HG03064 (cell line): ENCODE measurements around the gene PNPLA2.

Source experiments
- ATAC-seq: cut with Tn5 transposase; IDR thresholded peaks from one replicate; pipeline ENCODE4 v1.9.1; 2021; ENCODE audit warnings: low read depth; ENCODE audit not compliant: unreplicated experiment

The PNPLA2 gene

DNA sequence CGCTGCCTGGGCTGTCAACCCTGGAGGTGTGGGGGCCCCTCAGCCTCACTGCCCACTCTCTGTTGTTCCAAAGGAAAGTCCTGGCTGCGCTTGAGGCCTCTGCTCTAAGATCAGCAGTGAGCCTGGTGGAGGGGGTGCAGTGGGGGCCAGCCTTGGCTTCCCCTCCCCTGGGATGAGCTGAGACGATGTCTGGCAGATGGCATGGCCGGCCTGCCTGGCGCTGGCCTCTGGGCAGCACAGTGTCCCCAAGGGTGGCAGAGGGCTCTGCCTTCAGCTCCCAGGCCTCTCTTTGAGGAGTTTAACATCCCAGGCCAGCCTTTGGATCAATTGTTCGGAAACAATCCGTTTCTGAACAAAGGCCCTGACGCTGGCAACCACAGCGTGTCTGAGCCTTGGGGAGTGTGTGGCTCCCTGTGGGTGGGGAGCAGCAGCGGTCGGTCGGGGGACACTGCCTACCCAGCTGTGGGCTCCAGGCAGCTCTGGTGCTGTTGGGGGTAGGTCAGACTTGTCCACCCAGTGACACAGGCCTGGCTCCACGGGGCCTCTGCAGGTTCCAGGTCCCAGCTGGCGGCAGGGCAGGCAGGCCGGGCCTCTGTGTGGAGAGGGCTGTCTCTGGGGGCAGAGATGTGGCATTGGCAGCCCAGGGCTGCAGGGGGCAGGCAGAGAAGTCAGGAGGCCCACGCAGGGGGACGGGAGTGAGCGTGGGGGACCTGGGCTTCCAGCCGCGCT is 36.1 kb downstream of the PNPLA2 start:
- no peak for ATAC-seq

DNA sequence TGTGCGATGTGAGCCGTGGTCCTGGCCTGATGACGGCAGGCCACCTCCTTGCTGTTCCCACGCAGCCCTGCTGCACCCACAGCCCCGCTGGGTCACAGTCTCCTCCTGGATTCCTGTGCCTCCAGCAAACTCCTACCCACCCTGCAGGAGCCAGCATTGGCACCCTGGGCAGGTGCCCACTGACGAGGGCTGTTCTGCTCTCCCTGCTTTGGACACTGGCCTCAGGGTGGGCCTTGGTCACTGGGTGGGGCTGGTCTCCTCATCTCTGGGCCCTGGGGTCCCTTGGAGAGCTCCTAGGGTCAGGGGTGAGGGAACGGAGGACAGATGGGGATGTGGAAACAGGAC is 36.6 kb downstream of the PNPLA2 start:
- no peak for ATAC-seq

DNA sequence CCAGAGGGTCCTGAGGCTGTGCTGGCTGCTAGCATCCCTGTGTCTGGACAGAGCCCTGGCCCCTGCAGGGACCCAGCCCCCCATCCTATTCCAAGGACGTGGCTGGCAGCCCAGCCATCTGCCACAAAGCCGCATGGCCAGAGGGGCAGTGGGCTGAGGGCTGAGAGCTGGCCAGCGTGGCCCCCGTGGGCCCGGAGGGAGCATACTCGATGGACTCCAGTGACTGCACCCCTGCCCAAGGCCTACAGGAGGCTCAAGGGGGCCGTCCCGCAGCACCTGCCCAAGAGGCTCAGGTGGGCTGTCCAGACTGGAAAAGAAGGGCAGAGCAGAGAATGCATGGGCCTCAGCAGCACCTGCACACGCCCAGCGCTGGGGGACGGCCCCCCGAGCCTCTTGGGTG is 37.1 kb downstream of the PNPLA2 start:
- no peak for ATAC-seq

DNA sequence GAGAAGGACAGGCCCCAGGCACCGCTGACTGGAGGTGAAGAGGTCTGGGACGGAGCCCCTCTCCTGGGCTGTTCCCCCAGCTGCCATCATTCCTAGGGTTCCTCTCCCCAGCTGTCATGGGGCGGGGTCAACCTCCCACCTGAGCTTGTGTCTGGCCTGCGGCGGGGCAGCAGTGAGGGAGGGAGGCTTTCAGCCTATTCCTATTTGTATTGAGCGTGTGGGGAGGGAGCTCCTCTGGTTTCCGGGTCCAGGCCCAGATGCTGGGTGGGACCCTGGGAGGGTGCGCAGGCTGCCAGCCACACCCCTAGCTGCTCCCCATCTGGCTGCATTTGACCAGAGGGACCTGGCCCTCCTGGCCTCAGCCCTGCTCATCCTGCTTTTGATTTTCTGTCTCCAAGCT is 37.7 kb downstream of the PNPLA2 start:
- ATAC-seq, result no peak

DNA sequence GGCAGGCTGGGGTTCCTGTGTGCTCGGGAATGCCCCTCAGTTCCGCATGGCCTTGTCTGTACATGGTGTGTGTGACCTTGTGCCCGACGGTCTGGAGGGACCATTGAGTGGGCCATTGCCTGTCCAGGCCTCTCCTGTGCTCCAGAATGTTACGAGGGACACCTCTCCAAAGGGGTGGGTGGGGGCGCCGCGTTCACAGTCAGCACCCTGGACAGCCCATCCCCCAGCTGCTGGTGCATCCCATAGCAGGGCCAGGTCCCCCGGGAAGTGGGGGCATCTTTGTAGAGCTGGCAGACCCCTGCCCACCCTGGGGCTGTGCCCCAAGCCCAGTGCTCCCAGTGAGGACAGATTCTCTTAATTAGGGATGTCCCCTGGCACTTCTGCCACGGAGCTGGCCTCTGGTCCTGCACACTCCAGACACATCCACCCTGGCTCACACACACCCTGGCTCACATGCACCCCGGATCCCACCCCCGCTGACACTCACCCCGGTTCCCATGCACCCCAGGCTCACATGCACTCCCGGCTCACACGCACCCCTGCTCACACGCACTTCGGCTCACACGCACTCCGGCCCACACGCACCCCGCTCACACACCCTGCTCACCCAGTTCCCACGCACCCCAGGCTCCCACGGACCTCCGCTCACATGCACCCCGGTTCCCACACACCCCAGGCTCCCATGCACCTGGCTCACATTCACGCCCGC is 39.5 kb downstream of the PNPLA2 start:
- no peak for ATAC-seq

DNA sequence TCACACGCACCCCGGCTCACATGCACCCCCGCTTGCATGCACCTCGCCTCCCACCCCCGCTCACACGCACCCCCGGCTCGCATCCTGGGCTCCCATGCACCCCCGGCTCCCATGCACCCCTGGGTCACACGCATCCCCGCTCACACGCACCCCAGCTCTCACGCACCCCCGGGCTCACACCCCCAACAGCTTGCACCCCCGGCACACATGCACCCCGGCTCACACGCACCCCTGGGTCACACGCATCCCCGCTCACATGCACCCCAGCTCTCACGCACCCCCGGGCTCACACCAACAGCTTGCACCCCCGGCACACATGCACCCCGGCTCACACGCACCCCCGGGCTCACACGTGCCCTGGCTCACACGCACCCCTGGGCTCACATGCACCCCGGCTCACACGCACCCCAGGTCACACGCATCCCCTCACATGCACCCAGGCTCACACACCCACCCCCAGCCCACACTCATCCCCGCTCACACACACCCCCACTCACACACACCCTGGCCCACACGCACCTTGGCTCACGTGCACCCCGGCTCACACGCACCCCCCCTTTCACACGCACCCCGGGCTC is 40.1 kb downstream of the PNPLA2 start:
- no peak for ATAC-seq

DNA sequence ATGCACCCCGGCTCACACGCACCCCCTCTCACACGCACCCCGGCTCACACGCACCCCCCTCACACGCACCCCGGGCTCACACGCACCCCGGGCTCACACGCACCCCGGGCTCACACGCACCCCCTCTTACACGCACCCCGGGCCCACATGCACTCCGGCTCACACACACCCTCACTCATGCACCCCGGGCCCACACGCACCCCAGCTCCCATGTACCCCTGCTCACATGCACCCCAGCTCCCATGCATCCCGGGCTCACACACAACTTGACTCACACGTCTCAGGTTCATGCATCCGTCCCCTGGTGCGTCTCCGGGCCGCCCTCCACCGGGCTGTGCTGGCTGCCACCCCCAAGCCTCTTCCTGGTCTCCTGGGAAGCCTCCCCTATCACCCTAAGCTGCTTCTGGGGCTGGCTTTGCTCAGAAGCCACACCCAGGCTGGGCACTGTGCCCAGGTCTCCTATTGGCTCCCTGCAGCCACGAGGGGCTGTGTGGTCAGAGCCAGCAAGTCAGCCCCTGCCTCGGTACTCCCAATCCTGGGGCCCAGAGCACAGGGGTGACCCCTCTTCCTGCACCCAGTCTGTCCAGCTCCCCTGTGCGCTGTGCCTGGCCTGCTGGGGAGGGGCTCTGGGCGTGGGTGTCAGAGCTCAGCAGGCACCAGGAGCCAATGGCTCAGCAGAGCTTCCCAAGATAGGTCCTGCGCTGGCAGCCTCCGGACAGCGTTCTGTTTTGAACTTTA is 40.8 kb downstream of the PNPLA2 start:
- no peak for ATAC-seq

DNA sequence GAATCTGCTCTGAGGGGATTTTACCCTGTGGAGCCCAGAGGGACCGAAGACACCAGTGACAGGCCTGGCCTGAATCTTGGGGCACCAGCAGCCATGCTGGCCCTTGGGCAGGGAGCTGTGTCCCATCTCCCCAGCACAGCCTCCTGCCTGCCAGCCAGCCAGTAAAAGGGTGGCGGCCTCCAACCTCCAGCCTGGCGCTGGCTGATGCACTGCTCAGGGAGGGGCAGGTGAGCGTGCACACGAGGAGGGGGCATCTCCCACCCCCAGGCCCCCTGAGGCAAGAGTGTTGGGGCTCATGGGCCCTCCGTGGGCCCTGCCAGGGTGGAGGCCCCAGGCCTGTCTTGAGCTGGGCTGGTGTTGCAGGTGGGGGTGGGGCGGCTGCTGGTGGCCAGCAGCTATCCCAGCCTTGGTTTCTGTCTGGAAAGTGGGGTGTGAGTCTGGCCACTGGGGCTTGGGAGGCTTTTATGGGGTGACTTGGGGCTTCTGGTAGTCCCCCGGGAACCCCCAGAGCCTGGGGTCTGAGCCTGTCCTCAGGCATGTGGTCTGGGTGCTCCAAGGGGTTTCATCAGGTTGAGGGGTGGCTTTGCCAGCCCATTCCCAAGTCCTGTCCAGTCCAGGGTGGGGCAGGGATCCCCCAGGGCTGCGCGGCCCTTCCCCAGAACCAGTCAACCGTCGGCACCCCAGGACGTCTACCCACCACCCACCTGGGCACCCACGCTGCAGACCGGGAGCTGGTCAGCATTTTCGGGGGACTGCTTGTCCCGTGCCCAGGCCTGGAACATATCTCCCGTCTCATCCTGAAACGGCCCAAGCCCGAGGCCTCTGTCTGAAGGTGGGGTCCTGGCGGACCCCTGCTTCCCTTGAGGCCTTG is 41.8 kb downstream of the PNPLA2 start:
- no peak for ATAC-seq

DNA sequence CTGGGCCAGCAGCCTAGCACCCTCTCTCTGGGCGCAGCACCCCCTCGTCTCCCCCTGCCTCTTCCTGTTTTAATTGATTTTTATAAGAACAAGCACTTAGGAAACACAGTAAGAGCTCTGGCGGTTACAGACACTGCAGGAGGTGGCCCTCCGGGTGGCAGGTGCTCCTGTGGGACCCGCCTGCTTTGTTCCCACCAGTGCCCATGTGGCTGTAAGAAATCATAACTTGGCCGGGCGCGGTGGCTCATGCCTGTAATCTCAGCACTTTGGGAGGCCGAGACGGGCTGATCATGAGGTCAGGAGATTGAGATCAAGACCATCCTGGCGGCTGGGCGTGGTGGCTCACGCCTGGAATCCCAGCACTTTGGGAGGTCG is 42.4 kb downstream of the PNPLA2 start:
- no peak for ATAC-seq

DNA sequence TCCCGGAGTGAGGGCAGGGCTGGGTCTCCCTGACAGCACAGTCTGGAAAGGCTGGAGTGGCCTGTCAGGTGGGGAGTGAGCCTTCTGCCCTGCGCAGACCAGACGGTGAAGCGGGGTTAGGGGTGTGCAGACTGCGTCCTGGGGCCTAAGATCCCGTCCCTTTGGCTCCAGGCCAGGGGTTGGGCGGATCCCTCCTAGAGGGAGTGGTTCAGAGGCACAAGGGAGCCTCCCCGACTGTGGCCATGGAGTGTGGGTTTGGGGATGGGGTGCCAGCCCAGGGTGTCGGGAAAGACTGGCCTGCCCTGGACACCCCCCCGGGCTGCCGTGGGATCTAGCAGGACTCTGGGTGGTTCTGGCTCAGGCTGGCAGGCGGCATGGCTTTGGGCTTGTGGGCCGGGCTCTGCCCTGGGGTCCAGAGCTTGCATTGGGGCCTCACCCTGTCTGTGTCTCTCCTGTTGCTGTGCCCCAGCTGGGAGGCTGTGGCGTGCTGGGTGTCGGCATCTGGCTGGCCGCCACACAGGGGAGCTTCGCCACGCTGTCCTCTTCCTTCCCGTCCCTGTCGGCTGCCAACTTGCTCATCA is 43.5 kb downstream of the PNPLA2 start:
- no peak for ATAC-seq

DNA sequence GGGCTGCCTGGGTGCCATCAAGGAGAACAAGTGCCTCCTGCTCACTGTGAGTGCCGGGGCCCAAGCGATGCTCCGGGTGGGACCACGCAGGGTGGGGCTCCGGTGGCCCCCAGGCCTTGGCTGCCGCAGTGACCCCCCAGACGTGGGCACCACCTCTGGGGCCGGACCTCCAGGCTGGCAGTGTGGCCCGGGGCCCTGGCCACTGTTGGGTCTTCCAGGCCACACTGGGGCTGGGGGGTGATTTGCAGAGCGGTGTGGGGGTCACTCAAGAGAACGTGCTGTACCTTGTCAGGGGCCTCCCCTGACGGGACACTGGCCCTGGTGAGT is 43.9 kb downstream of the PNPLA2 start:
- no peak for ATAC-seq

DNA sequence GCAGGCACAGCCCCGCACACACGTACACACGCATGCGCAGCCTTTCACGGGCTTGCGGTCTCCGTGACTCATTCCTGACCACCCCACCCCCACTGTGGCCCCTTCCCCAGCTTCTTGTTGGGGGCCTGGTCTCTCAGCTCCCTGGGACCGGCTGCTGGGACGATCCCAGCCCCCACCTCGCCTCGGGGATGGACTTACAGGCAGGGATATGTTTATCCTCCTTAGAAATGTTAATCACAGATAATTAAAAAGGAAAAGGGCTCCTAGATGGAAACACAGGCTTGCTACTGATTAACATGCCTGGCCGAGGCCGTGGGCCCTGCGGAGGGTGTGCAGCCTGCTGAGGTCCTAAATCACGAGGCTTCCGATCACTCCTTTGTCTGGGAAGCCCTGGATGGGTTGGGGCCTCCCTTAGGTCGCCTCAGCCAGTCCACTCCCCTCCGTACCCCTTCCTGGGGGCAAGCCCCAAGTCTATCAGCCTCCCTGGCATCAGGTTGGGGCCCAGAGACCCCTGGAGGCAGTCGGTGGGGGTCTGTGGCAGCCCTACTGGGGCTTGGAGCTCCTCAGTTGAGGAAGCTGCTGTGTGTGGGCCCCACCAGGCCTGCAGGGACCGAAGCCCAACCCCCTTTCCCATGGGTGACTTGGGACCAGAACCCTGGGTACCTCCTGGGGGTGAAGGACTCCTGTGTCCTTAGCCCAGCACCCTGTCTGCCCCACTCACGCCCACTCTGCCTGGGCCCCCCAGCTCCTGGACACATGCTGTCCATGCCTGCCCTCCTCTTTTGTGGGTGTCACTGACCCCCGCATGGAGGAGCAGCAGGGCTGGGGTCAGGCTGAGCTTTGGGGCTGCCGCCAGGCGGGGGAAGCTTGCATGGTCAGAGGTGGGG is 44.6 kb downstream of the PNPLA2 start:
- no peak for ATAC-seq

DNA sequence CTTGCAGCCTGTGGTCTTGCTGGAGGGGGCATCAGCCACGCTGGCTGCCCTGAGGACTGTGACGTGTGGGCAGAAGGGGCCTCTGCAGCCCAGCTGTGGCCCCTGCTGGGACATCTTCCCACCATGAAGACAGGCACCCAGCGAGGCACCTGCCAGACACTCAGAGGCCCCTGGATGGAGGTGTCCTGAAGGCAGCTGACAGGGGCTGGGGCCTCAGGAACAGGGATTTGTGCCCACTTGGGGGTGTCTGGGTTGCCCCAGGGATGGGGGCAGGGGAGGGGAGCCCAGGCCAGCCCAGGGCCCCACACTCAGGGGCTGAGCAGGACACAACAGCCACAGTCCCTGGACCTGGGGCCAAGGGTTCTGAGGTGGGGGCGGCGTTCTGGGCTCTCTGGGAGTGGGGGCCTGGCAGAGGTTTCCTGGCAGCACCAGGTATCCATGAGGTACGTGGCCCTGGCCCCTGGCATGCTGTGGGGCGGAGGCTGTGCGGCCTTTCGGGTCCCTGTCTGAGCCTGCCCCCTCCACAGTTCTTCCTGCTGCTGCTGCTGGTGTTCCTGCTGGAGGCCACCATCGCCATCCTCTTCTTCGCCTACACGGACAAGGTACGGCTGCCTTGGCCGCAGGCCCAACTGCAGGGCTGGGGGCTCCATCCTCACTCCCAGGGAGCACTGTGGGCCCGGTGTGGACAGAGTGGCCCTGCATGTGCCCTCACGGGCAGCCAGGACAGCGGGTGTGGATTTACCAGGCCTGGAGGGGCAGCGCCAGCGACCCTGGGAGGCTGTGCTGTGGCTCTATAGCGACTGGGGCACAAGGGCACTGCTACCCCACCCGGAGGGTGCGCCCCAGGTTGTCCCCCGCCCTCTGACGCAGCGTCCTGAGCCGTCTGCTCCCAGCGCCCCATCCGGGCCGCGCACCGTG is 45.5 kb downstream of the PNPLA2 start:
- no peak for ATAC-seq

DNA sequence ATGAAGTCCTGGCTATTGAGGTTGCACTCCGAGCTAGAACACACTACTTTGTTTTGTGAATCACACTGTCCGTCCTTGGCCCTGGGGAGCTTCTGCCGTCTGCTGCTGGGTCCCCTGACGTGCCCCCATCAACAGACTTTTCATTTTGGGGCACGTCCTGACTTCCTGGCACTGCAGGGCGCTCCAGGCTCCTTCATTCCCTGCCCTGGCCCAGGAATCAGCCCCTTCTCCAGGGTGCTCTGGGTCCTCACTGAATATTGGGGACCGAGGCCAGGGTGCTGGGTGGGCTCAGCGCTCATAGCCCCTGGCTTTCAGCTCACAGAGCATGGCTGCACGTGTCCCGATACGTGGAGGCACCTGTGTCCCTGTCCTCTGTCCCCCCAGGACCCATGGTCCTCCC is 46.2 kb downstream of the PNPLA2 start:
- ATAC-seq, result no peak

DNA sequence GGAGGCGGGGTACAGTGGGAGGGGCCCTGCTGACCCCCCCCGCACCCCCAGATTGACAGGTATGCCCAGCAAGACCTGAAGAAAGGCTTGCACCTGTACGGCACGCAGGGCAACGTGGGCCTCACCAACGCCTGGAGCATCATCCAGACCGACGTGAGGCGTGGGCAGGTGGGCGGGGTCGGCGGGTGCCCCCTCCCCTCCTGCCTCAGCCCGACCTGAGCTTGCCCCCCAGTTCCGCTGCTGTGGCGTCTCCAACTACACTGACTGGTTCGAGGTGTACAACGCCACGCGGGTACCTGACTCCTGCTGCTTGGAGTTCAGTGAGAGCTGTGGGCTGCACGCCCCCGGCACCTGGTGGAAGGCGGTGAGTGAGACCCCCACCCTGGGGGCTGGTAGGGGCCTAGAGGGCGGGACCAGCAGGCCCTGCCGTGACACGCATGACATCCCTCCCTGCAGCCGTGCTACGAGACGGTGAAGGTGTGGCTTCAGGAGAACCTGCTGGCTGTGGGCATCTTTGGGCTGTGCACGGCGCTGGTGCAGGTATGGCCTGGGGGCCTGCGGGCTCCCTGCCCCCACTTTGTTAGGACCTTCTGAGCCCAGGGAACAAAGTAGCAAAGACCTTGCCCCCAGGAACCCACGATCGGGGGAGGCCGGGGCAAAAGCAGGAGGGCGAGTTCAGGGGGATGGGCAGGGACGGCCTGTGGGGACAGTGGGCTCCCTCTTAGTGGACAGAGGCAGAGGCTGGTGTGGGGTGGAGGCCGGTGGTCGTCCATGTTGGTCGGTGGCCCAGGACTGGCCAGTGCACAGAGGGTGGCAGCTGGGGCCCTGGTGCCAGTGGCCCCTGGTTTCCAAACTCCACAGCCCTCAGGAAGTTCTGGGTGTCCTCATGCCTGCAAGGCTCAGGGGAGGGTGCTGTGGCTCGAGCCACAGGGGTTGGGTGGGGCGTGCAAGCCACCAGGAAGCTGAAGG is 47.0 kb downstream of the PNPLA2 start:
- ATAC-seq, result no peak

DNA sequence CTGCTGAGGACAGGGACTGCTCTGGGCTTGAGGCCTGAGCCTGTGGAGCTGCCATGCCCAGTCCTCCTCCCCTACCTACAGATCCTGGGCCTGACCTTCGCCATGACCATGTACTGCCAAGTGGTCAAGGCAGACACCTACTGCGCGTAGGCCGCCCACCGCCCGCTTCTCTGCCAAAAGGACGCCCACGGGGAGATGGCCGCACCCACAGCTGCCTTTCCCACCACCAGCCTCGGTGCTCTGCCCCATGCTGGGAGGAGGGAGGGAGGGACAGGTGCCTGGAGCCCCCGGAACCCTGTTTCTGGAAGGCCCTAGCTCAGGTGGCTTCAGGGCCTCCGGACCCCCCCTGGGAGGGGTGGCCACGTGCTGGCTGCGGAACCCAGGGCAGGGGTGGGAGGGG is 47.8 kb downstream of the PNPLA2 start:
- no peak for ATAC-seq

DNA sequence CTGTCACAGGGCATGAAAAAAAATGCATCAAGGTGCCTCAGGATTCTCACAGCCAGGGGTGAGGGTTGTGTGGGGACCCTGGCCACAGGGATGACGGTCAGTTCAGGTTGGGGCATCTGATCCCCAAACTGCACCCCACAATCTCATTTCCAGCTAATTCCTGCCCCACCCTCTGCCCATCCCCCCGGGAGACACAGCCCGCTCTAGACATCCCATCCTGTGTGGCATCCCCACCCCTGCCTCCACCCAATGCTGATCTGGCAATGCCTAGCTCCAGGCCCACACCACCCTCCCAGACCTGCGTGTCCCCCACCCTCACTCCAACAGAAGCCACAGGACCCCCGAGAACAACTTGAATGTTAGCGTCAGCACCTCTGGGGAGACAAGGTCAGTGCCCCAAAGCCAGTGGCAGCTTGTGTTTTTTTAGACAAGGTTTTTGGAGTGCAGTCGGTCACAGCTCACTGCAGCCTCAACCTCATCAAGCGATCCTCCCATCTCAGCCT is 49.2 kb downstream of the PNPLA2 start:
- no peak for ATAC-seq
